Thoracic aorta (tissue), 2 donors: ENCODE results near the gene SYCE3. TPM values are rescaled to one million over a fixed set of nuclear protein-coding genes. Genes with fewer than 3 reads are reported as not detected.

Experiments
- ATAC-seq: fragments of 150-250 bp; one replicate; pipeline ENCODE4 v1.8.0; 2017; ENCODE audit warnings: low read depth; ENCODE audit not compliant: insufficient number of reproducible peaks, low FRiP score
- DNase-seq: peaks from one replicate; pipeline ENCODE4 v3.0.0-alpha.2; 2020; ENCODE audit warnings: low spot score
- H3K27ac ChIP-seq, 2 donors: fragments of 200-600 bp; sonication (generic); 1 replicate in 1 of 2; 2 replicates in 1 of 2; pipeline ENCODE4 v1.5.1; 2016; ENCODE audit warnings: mild to moderate bottlenecking in 2 of 2, moderate library complexity in 2 of 2
- H3K27me3 ChIP-seq: fragments of 200-600 bp; sonication (generic); replicated peaks from 2 replicates; pipeline ENCODE4 v1.6.0; 2016; ENCODE audit warnings: mild to moderate bottlenecking; ENCODE audit not compliant: insufficient read depth
- H3K36me3 ChIP-seq: fragments of 200-600 bp; sonication (generic); one replicate; pipeline ENCODE4 v1.5.1; 2016
- H3K4me1 ChIP-seq, 2 donors: fragments of 200-600 bp; sonication (generic); 1 replicate in 1 of 2; 2 replicates in 1 of 2; pipeline versions ENCODE4 v1.5.1 to v1.6.0; 2016; ENCODE audit warnings: low read depth in 2 of 2, mild to moderate bottlenecking in 1 of 2; ENCODE audit not compliant: control insufficient read depth in 1 of 2
- H3K4me3 ChIP-seq: fragments of 200-600 bp; sonication (generic); 2 replicates; pipeline ENCODE4 v1.5.1; 2016; ENCODE audit warnings: mild to moderate bottlenecking
- H3K9me3 ChIP-seq: fragments of 200-600 bp; sonication (generic); 2 replicates; pipeline ENCODE4 v1.5.1; 2016
- CTCF ChIP-seq: fragments of 200-600 bp; sonication (generic); IDR thresholded peaks from one replicate; pipeline ENCODE4 v1.5.1; 2019; ENCODE audit warnings: antibody characterized with exemption
- total RNA-seq, 2 donors: library from RNA; depleted of rRNA; stranded (reverse); fragments of >200 nt; gene quantifications; one replicate each; pipeline versions ENCODE4 v1.1.0 to v1.2.3, GENCODE V29; 2016

Gene SYCE3
- total RNA-seq, 2 donors from 2014 or later, result not detected

GRCh38 chr22:50570861-50571260, 8.1 kb upstream of the SYCE3 start:
- Histone ChIP-seq H3K4me3 (no peak overlapping the region), H3K4me1 (no peaks in the 10 kb centered on the region), H3K27me3 (no peaks in the 10 kb centered on the region), H3K9me3 (no peaks in the 10 kb centered on the region), H3K36me3 (no peaks in the 10 kb centered on the region), H3K27ac (no peak overlapping the region)
- DNase-seq, result no peak
- no peak for ATAC-seq
- TF ChIP-seq CTCF, result no peak

GRCh38 chr22:50569896-50570535, 7.3 kb upstream of the SYCE3 start:
- Histone ChIP-seq H3K36me3 (no peaks in the 10 kb centered on the region), H3K4me1 (no peaks in the 10 kb centered on the region), H3K27me3 (no peaks in the 10 kb centered on the region), H3K4me3 (no peak overlapping the region), H3K27ac (no peak overlapping the region), H3K9me3 (no peaks in the 10 kb centered on the region)
- ATAC-seq (no peak), DNase-seq (no peak)
- TF ChIP-seq CTCF, result no peak

DNA sequence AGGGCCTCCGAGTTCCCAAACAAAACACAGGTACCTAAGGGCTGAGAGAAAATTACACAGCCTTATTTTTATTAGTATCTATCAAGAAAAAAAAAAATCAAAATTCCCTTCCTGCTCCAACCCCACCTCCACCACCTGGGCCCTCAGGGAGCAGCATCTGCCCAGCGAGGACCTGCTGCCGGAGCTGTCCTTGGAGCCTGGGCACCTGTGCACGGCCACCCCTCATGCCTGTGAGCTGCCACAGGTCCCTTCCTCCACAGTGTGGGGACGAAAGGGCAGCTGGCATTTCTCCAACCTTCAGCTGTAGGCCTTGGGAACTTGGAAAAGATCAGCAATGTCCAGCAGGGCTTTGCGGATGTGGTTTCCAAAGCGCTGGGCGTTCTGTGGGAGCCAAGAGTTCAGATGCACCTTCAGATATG, 6.3 kb upstream of the SYCE3 start:
- Histone ChIP-seq H3K9me3 (no peaks in the 10 kb centered on the region), H3K27me3 (no peaks in the 10 kb centered on the region), H3K4me1 (peaks cover 0 to 2% of the 10 kb centered on the region in 2 donors), H3K27ac (no peak overlapping the region), H3K4me3 (no peak overlapping the region), H3K36me3 (no peaks in the 10 kb centered on the region)
- TF ChIP-seq CTCF, result no peak
- DNase-seq, result no peak
- ATAC-seq, result no peak

- peaks cover 4 to 6% of the 10 kb centered on the region in 2 donors for H3K4me1 ChIP-seq
- DNase-seq (no peak), ATAC-seq (no peak)
- H3K36me3 ChIP-seq, result no peaks in the 10 kb centered on the region
- TF ChIP-seq CTCF, result no peak
- H3K4me3 ChIP-seq, result no peak overlapping the region
- no peaks in the 10 kb centered on the region for H3K27me3 ChIP-seq
- H3K27ac ChIP-seq, result no peak overlapping the region
- H3K9me3 ChIP-seq, result no peaks in the 10 kb centered on the region
These were observed 5.9 kb upstream of the SYCE3 start for GRCh38 chr22:50568626-50569025.

DNA sequence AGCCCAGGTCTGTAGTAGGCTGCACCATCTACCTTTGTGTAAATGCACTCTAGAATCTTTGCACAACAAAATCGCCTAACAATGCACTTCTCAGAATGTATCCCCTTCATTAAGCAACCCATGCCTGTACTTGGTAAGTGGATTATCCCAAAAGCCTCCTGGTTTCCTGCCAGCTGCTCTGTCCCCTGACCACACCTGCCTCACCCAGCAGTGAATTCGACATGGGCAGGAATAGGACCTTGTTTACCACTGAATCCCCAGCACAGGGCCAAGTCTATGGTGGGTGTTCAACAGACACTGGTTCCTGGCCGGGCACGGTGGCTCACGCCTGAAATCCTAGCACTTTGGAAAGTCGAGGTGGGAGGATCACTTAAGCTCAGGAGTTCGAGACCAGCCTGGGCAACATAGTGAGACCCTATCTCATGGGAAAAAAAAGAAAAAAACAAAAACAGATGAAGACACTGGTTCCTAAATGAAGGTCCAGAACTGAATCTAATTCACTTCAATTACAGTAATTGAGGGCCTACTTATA, 5.1 kb upstream of the SYCE3 start:
- Histone ChIP-seq H3K4me1 (peaks cover 9 to 13% of the 10 kb centered on the region in 2 donors), H3K36me3 (no peaks in the 10 kb centered on the region), H3K9me3 (no peaks in the 10 kb centered on the region), H3K4me3 (no peak overlapping the region), H3K27me3 (no peaks in the 10 kb centered on the region), H3K27ac (no peak overlapping the region)
- ATAC-seq (no peak), DNase-seq (no peak)
- no peak for TF ChIP-seq CTCF
